ENCODE results near the gene LMTK2.
"Not testable (repeated sequence)": the region's sequence is repeated elsewhere in the genome, so short reads cannot be mapped to it uniquely, and the experiment has no call there.

- TF ChIP-seq POLR2A, CTCF, POLR2AphosphoS5 (IDR thresholded peaks at IDR 0.05): not testable (repeated sequence)
Observed at GRCh38 chr7:98219382-98219781, 112.7 kb downstream of the LMTK2 start.

Measured in sigmoid colon (tissue), 4 donors.